HEK293 (cell line): ENCODE measurements around the gene TMEM234.

Experiments used
- CTCF ChIA-PET: fragments of 350-600 bp; formaldehyde crosslinking; extraction: SDS; loops from one replicate; lab custom pipeline; 2021; ENCODE audit warnings: antibody characterized with exemption; lab: Yijun Ruan, JAX
- POLR2A ChIA-PET: fragments of 300-600 bp; formaldehyde crosslinking; extraction: SDS; loops from one replicate; lab custom pipeline; 2020; ENCODE audit warnings: antibody characterized with exemption, inconsistent platforms; lab: Yijun Ruan, JAX
- H3K27ac ChIP-seq: fragments of 200-500 bp; sonication (Bioruptor generic); 2 replicates; pipeline ENCODE4 v1.5.1; 2014; ENCODE audit warnings: low read depth, low read length, control low read depth, inconsistent platforms; ENCODE audit errors: extremely low read depth
- H3K36me3 ChIP-seq, 2 experiments: fragments of 200-500 bp in 1 of 2; sonication (Bioruptor generic) in 1 of 2; 1 replicate in 1 of 2; 2 replicates in 1 of 2; pipeline ENCODE4 v1.5.1; 2014 to 2017; ENCODE audit warnings: inconsistent platforms in 2 of 2, low read length in 2 of 2; ENCODE audit not compliant: control insufficient read depth in 2 of 2, insufficient read depth in 1 of 2
- H3K4me1 ChIP-seq: fragments of 200-500 bp; sonication (Bioruptor generic); 2 replicates; pipeline ENCODE4 v1.5.1; 2014; ENCODE audit warnings: mild to moderate bottlenecking, low read length, inconsistent platforms; ENCODE audit not compliant: control insufficient read depth, insufficient read depth
- H3K4me3 ChIP-seq: 2 replicates; pipeline ENCODE4 v1.5.1; 2011; ENCODE audit warnings: low read depth, mild to moderate bottlenecking, control low read depth, low read length, moderate library complexity
- H3K9me3 ChIP-seq: fragments of 200-500 bp; sonication (Bioruptor generic); 2 replicates; pipeline ENCODE4 v1.5.1; 2014; ENCODE audit warnings: low read depth, low read length, inconsistent platforms; ENCODE audit not compliant: control insufficient read depth, insufficient read depth
- BCL11B ChIP-seq: fragments of 450-650 bp; formaldehyde crosslinking; IDR thresholded peaks from 2 replicates; pipeline ENCODE4 v1.5.1; 2016; ENCODE audit warnings: low read depth, missing biosample characterization, missing genetic modification characterization
- IKZF3 ChIP-seq: fragments of 450-650 bp; IDR thresholded peaks from 2 replicates; pipeline ENCODE4 v1.5.0; 2018; ENCODE audit warnings: missing biosample characterization, mild to moderate bottlenecking, missing genetic modification characterization, moderate library complexity
- MYNN ChIP-seq: fragments of 450-650 bp; formaldehyde crosslinking; IDR thresholded peaks from 2 replicates; pipeline ENCODE4 v1.5.1; 2016; ENCODE audit warnings: missing biosample characterization, missing genetic modification characterization, borderline replicate concordance
- SP2 ChIP-seq: fragments of 450-650 bp; formaldehyde crosslinking; IDR thresholded peaks from 2 replicates; pipeline ENCODE4 v1.5.1; 2016; ENCODE audit warnings: missing biosample characterization, missing genetic modification characterization
- ZBTB1 ChIP-seq: fragments of 450-650 bp; formaldehyde crosslinking; IDR thresholded peaks from 2 replicates; pipeline ENCODE4 v1.5.1; 2016; ENCODE audit warnings: missing biosample characterization, missing genetic modification characterization
- ZNF16 ChIP-seq: fragments of 450-650 bp; formaldehyde crosslinking; IDR thresholded peaks from 2 replicates; pipeline ENCODE4 v1.5.1; 2016; ENCODE audit warnings: low read depth, missing biosample characterization, missing genetic modification characterization
- ZNF175 ChIP-seq: fragments of 450-650 bp; formaldehyde crosslinking; IDR thresholded peaks from 2 replicates; pipeline ENCODE4 v1.5.1; 2016; ENCODE audit warnings: missing biosample characterization, missing genetic modification characterization
- ZNF2 ChIP-seq: fragments of 450-650 bp; formaldehyde crosslinking; IDR thresholded peaks from 2 replicates; pipeline ENCODE4 v1.5.1; 2016; ENCODE audit warnings: missing biosample characterization, missing genetic modification characterization
- ZNF341 ChIP-seq: fragments of 450-650 bp; formaldehyde crosslinking; IDR thresholded peaks from 2 replicates; pipeline ENCODE4; 2016; ENCODE audit warnings: low read depth, missing biosample characterization, missing genetic modification characterization
- ZNF398 ChIP-seq: fragments of 450-650 bp; formaldehyde crosslinking; IDR thresholded peaks from 2 replicates; pipeline ENCODE4 v1.5.1; 2017; ENCODE audit warnings: missing biosample characterization, missing genetic modification characterization
- ZNF624 ChIP-seq: fragments of 450-650 bp; formaldehyde crosslinking; IDR thresholded peaks from 2 replicates; pipeline ENCODE4 v1.5.1; 2017; ENCODE audit warnings: missing biosample characterization, missing genetic modification characterization
- ZNF645 ChIP-seq: fragments of 450-650 bp; formaldehyde crosslinking; IDR thresholded peaks from 2 replicates; pipeline ENCODE4; 2016; ENCODE audit warnings: missing biosample characterization, missing genetic modification characterization
- ZNF777 ChIP-seq: fragments of 450-650 bp; formaldehyde crosslinking; IDR thresholded peaks from 2 replicates; pipeline ENCODE4 v1.5.1; 2017; ENCODE audit warnings: missing biosample characterization, missing genetic modification characterization, borderline replicate concordance
- ZNF785 ChIP-seq: fragments of 450-650 bp; formaldehyde crosslinking; IDR thresholded peaks from 2 replicates; pipeline ENCODE4 v1.5.1; 2016; ENCODE audit warnings: missing biosample characterization, missing genetic modification characterization
- ZNF837 ChIP-seq: fragments of 450-650 bp; formaldehyde crosslinking; IDR thresholded peaks from 2 replicates; pipeline ENCODE4 v1.5.1; 2016; ENCODE audit warnings: missing biosample characterization, missing genetic modification characterization
- ZSCAN23 ChIP-seq: fragments of 450-650 bp; formaldehyde crosslinking; IDR thresholded peaks from 2 replicates; pipeline ENCODE4 v1.5.1; 2016; ENCODE audit warnings: missing biosample characterization, missing genetic modification characterization
- ZSCAN30 ChIP-seq: fragments of 450-650 bp; IDR thresholded peaks from 2 replicates; pipeline ENCODE4 v1.5.1; 2018; ENCODE audit warnings: missing biosample characterization, mild to moderate bottlenecking, missing genetic modification characterization, moderate library complexity
- TF ChIP-seq, protein P1 (sequence below): fragments of 450-650 bp; formaldehyde crosslinking; IDR thresholded peaks from 2 replicates; pipeline ENCODE4 v1.5.1; 2016; ENCODE audit warnings: missing biosample characterization, missing genetic modification characterization
- TF ChIP-seq, protein P2 (sequence below): fragments of 450-650 bp; formaldehyde crosslinking; IDR thresholded peaks from 2 replicates; pipeline ENCODE4 v1.5.1; 2016; ENCODE audit warnings: missing biosample characterization, missing genetic modification characterization
- TF ChIP-seq, protein P3 (sequence below): fragments of 450-650 bp; formaldehyde crosslinking; IDR thresholded peaks from 2 replicates; pipeline ENCODE4 v1.5.1; 2017; ENCODE audit warnings: missing biosample characterization, missing genetic modification characterization

The TMEM234 gene

DNA sequence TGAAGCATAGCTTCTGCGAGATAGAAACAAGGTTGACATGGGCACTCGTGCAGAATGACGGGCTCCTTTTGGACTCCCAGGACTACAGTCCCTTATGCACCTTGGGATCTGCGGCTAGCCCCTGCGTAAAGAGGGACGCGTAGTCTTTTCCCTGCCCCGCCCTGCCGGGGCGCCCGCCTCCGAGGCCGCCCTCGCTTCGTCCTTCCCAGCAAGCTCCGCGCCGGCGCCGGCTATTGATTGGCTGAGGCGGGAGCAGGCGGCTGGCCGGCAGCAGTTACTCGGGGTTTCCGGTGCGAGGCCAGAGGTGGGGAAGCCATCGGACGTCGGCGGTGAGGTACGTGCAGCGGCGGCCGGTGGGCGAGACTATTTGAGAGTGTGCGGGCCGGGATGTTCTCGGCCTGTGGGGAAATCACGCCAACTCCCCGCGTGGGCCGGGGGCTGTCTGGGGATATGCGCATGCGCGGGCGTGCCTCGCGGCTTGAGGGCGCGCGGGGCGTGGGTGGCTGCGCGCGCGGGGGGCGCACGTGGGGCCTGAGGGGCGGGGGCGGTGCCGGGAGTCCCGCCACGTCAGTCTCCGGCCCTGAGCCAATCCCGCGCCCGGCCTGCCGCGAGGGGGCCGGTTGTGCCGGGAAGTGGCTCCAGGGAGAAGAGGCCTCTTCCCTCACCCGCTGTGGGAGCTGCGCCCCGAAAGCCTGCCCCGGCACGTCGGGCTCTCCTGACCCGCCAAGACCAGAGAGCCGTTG, 42.5 kb downstream of the TMEM234 start, which contains the start of gene TXLNA (continued):
- TF ChIP-seq, protein P1, sequence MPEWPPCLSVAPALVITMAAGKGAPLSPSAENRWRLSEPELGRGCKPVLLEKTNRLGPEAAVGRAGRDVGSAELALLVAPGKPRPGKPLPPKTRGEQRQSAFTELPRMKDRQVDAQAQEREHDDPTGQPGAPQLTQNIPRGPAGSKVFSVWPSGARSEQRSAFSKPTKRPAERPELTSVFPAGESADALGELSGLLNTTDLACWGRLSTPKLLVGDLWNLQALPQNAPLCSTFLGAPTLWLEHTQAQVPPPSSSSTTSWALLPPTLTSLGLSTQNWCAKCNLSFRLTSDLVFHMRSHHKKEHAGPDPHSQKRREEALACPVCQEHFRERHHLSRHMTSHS (tag by site-specific recombination), result no peak
- TF ChIP-seq, protein P2, sequence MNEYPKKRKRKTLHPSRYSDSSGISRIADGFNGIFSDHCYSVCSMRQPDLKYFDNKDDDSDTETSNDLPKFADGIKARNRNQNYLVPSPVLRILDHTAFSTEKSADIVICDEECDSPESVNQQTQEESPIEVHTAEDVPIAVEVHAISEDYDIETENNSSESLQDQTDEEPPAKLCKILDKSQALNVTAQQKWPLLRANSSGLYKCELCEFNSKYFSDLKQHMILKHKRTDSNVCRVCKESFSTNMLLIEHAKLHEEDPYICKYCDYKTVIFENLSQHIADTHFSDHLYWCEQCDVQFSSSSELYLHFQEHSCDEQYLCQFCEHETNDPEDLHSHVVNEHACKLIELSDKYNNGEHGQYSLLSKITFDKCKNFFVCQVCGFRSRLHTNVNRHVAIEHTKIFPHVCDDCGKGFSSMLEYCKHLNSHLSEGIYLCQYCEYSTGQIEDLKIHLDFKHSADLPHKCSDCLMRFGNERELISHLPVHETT (tag by site-specific recombination), result no peak
- TF ChIP-seq BCL11B (peak; percentile 96), ZNF398 (tag by site-specific recombination) (no peak), ZNF624 (no peak), ZNF2 (no peak; the same call in 1 of the 2 replicates), ZNF777 (tag by site-specific recombination) (no peak), ZNF175 (no peak), ZNF785 (tag by site-specific recombination) (peak; percentile 99), ZNF837 (tag by site-specific recombination) (no peak)
- TF ChIP-seq, protein P3, sequence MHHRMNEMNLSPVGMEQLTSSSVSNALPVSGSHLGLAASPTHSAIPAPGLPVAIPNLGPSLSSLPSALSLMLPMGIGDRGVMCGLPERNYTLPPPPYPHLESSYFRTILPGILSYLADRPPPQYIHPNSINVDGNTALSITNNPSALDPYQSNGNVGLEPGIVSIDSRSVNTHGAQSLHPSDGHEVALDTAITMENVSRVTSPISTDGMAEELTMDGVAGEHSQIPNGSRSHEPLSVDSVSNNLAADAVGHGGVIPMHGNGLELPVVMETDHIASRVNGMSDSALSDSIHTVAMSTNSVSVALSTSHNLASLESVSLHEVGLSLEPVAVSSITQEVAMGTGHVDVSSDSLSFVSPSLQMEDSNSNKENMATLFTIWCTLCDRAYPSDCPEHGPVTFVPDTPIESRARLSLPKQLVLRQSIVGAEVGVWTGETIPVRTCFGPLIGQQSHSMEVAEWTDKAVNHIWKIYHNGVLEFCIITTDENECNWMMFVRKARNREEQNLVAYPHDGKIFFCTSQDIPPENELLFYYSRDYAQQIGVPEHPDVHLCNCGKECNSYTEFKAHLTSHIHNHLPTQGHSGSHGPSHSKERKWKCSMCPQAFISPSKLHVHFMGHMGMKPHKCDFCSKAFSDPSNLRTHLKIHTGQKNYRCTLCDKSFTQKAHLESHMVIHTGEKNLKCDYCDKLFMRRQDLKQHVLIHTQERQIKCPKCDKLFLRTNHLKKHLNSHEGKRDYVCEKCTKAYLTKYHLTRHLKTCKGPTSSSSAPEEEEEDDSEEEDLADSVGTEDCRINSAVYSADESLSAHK (tag by site-specific recombination), result no peak

DNA sequence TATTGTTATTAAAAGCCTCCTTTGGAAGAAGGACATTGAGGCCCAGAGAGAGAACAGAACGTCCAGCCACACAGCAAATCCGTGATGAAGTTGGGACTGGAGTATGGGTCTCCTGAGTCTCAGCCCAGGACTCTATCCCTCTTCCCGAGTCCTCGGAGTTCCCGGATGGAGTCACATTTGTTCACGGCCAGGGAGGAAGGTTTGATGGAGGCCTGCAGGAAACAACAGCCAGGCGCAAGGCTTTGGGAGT, 43.0 kb downstream of the TMEM234 start:
- Histone ChIP-seq H3K36me3 (peaks cover 13 to 44% of the 10 kb centered on the region in 2 experiments), H3K9me3 (no peaks in the 10 kb centered on the region)
- POLR2A ChIA-PET, result interaction anchor here (0.6 to 2.7 kb wide), 23 partner anchors 9 to 534 kb away, joined by 3 to 26 read pairs (median 6); partner anchors contain the start of genes BSDC1, CCDC28B, HDAC1 and IQCC
- TF ChIP-seq SP2 (tag by site-specific recombination), result no peak
- no peak for TF ChIP-seq ZNF2
- TF ChIP-seq ZNF341 (tag by site-specific recombination), result 0 out of 2 replicates have a peak, but pooled peaks have one; percentile 10
- TF ChIP-seq ZSCAN23, result 0 out of 2 replicates have a peak, but pooled peaks have one; percentile 12
- TF ChIP-seq ZNF645 (tag by site-specific recombination), result no peak
- TF ChIP-seq ZBTB1 (tag by site-specific recombination), result no peak
- TF ChIP-seq ZNF16 (tag by site-specific recombination), result no peak
- TF ChIP-seq IKZF3 (tag by site-specific recombination), result peak; percentile 89; the same call in 1 of the 2 replicates
- TF ChIP-seq MYNN (tag by site-specific recombination), result no peak
- TF ChIP-seq ZSCAN30, result peak; percentile 8; the same call in 1 of the 2 replicates
- TF ChIP-seq, all 188 proteins: peak for 4
- CTCF ChIA-PET, result interaction anchor here (0.7 to 1.6 kb wide), 5 partner anchors 15 to 185 kb away, joined by 3 to 5 read pairs (median 4); partner anchors contain the start of gene TMEM39B
- H3K27ac ChIP-seq, result peak overlapping the region; percentile 76
- peaks cover 6% of the 10 kb centered on the region; the same call in 1 of the 2 replicates for H3K4me1 ChIP-seq
- peak overlapping the region; percentile 25 for H3K4me3 ChIP-seq
